ENCODE measurements around the gene TMEM52.

TMEM52 gene

GRCh38 chr1:1943834-1944570, 24.9 kb upstream of the TMEM52 start:
- Histone ChIP-seq H3K4me1 (ENCODE audit: control insufficient read depth, insufficient read depth, low read length) (no peaks in the 10 kb centered on the region), H3K4me3 (ENCODE audit: low read depth, low read length) (peak overlapping the region; percentile 44), H3K27ac (ENCODE audit: extremely low read depth, low read depth, low read length) (no peak overlapping the region), H3K9me3 (ENCODE audit: control insufficient read depth, insufficient read depth, low read depth, low read length) (no peaks in the 10 kb centered on the region), H3K36me3 (ENCODE audit: control insufficient read depth in 2 of 2, insufficient read depth in 1 of 2, low read length in 2 of 2) (no peaks in the 10 kb centered on the region)
- CTCF ChIA-PET, result interaction anchor here (0.5 to 4.8 kb wide), 22 partner anchors 8 to 231 kb away, joined by 3 to 52 read pairs (median 4); partner anchors contain the start of gene PRKCZ
- POLR2A ChIA-PET, result no interaction called here
- TF ChIP-seq EGR2 (tag by site-specific recombination; IDR thresholded peaks at IDR 0.05; ENCODE audit: low read depth) (peak; percentile 70; the same call in 1 of the 2 replicates), KLF8 (tag by site-specific recombination; IDR thresholded peaks at IDR 0.05) (peak; percentile 24; the same call in 1 of the 2 replicates), ZNF2 (tag by site-specific recombination; IDR thresholded peaks at IDR 0.05) (peak; percentile 98), REST (tag by site-specific recombination; IDR thresholded peaks at IDR 0.05) (peak; percentile 96), ZBTB1 (tag by site-specific recombination; IDR thresholded peaks at IDR 0.05) (peak; percentile 88), ZNF121 (tag by site-specific recombination; IDR thresholded peaks at IDR 0.05) (no peak), ZSCAN18 (tag by site-specific recombination; IDR thresholded peaks at IDR 0.05) (no peak), SP7 (tag by site-specific recombination; IDR thresholded peaks at IDR 0.05) (peak; percentile 45), KLF9 (tag by site-specific recombination; IDR thresholded peaks at IDR 0.05; ENCODE audit: low read depth) (peak; percentile 89; the same call in 1 of the 2 replicates), ZNF843 (tag by site-specific recombination; IDR thresholded peaks at IDR 0.05) (no peak), GLI4 (tag by site-specific recombination; IDR thresholded peaks at IDR 0.05) (0 out of 2 replicates have a peak, but pooled peaks have one; percentile 60), ZBTB48 (tag by site-specific recombination; IDR thresholded peaks at IDR 0.05) (no peak), ZBTB6 (tag by site-specific recombination; IDR thresholded peaks at IDR 0.05) (no peak), ZNF174 (tag by site-specific recombination; IDR thresholded peaks at IDR 0.05) (no peak), HOXC10 (CRISPR knock-in tag; IDR thresholded peaks at IDR 0.05) (no peak), ZIC2 (tag by site-specific recombination; IDR thresholded peaks at IDR 0.05) (peak; percentile 83), ZBTB20 (tag by site-specific recombination; IDR thresholded peaks at IDR 0.05) (peak; percentile 22; the same call in 1 of the 2 replicates), ZNF311 (tag by site-specific recombination; IDR thresholded peaks at IDR 0.05; ENCODE audit: borderline replicate concordance) (no peak), ZNF791 (tag by site-specific recombination; IDR thresholded peaks at IDR 0.05) (no peak), ZNF146 (tag by site-specific recombination; IDR thresholded peaks at IDR 0.05) (no peak), ZNF610 (tag by site-specific recombination; IDR thresholded peaks at IDR 0.05; ENCODE audit: borderline replicate concordance) (no peak), ZNF155 (tag by site-specific recombination; IDR thresholded peaks at IDR 0.05) (no peak), ZNF670 (tag by site-specific recombination; IDR thresholded peaks at IDR 0.05; ENCODE audit: low read depth) (no peak), ZNF626 (tag by site-specific recombination; IDR thresholded peaks at IDR 0.05) (no peak), ZNF132 (tag by site-specific recombination; IDR thresholded peaks at IDR 0.05; ENCODE audit: borderline replicate concordance) (no peak), ZNF585B (tag by site-specific recombination; IDR thresholded peaks at IDR 0.05) (no peak), ZNF785 (tag by site-specific recombination; IDR thresholded peaks at IDR 0.05) (peak; percentile 96), ZNF501 (tag by site-specific recombination; IDR thresholded peaks at IDR 0.05) (peak; percentile 54; the same call in 1 of the 2 replicates), ZNF184 (tag by site-specific recombination; IDR thresholded peaks at IDR 0.05) (no peak), BCL11B (tag by site-specific recombination; IDR thresholded peaks at IDR 0.05; ENCODE audit: low read depth) (no peak), ZNF692 (tag by site-specific recombination; IDR thresholded peaks at IDR 0.05) (peak; percentile 51; the same call in 1 of the 2 replicates), ZNF404 (tag by site-specific recombination; IDR thresholded peaks at IDR 0.05) (no peak), ZNF623 (tag by site-specific recombination; IDR thresholded peaks at IDR 0.05) (no peak)
